Measurements from ENCODE around the gene IGSF6. TPM values are rescaled to one million over a fixed set of nuclear protein-coding genes. Genes with fewer than 3 reads are reported as not detected.

The IGSF6 gene
- total and polyA plus RNA-seq, 9 of the 15 experiments (the other 6 are each of a cell fraction or from before 2014, with no cell fraction given) = 0.07 TPM; not detected in 8

DNA sequence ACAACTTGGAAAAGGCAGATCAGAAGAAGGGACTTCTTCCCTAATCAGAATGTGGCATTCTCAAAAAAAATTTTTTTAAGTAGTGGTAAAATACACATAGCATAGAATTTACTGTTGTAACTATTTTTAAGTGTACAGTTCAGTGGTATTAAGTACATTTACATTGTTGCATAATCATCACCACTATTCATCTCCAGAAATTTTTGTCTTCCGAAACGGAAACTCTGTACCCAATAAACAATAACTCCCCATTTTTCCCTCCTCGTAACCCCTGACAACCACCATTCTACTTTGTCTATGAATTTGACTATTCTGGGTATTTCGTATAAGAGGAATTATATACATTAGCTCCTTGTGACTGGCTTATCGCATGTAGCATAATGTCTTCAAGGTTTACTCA lies 34.1 kb downstream of the IGSF6 start:
- H3K4me3 ChIP-seq = no peak overlapping the region
- intact Hi-C loops (cut with micrococcal nuclease) (no loop called here), in situ Hi-C loops (cut with MboI) (no loop called here)
- H3K9me1 ChIP-seq (ENCODE audit: control insufficient read depth, insufficient read depth, low read length) = no peaks in the 10 kb centered on the region
- 93% methylated on average over 5 of the region's 5 CpGs for WGBS (ENCODE audit: insufficient coverage, low coverage, missing lambda C conversion rate)
- no peak overlapping the region for H3K9ac ChIP-seq (ENCODE audit: insufficient read depth in 1 of 2, low read depth in 2 of 2, low read length in 2 of 2)
- no peak overlapping the region for H3K4me2 ChIP-seq (ENCODE audit: insufficient read depth, low read length)
- no peak overlapping the region for H2AFZ ChIP-seq (ENCODE audit: low read depth, low read length)
- CTCF ChIA-PET (ENCODE audit: low intra/inter-chr PET ratio) = no interaction called here
- BruUV-seq (replicated peaks) = no TSS peak
- peaks cover 22% of the 10 kb centered on the region for H3K79me2 ChIP-seq (ENCODE audit: control insufficient read depth, insufficient read depth, low read length)
- peak; percentile 31; the same call in 1 of the 2 replicates for TF ChIP-seq CEBPB (tag; IDR thresholded peaks at IDR 0.05)
- no peak for TF ChIP-seq CEBPG (CRISPR knock-in tag; IDR thresholded peaks at IDR 0.05)
- peak; percentile 54 to 59; a peak in 3 of 4 replicates for TF ChIP-seq CEBPG (tag; conservative IDR thresholded peaks at IDR 0.05 in 1 of 2, IDR thresholded peaks at IDR 0.05 in 1 of 2)
- no peak for TF ChIP-seq ZNF121 (CRISPR knock-in tag; conservative IDR thresholded peaks at IDR 0.05)
- no peak overlapping the region for H3K27ac ChIP-seq (ENCODE audit: extremely low read depth, low read depth, low read length)
- H4K20me1 ChIP-seq (replicated peaks; ENCODE audit: control insufficient read depth, insufficient read depth, low read length) = peaks cover 11% of the 10 kb centered on the region; the same call in 1 of the 2 replicates
- DNase-seq (ENCODE audit: extremely low read depth in 1 of 4, low spot score in 3 of 4) = no peak
- H3K9me3 ChIP-seq (replicated peaks; ENCODE audit: control insufficient read depth, insufficient read depth, low read depth, low read length) = no peaks in the 10 kb centered on the region
- peaks cover 3 to 19% of the 10 kb centered on the region in 2 experiments; a peak in 4 of 5 replicates for H3K4me1 ChIP-seq (replicated peaks in 1 of 2; ENCODE audit: control insufficient read depth in 2 of 2, insufficient read depth in 2 of 2, low read length in 2 of 2)
- no peaks in the 10 kb centered on the region for H3K27me3 ChIP-seq (ENCODE audit: control insufficient read depth in 2 of 2, insufficient read depth in 2 of 2, low read length in 2 of 2)
- POLR2A ChIA-PET = interaction anchor here (0.8 to 1.8 kb wide), 2 partner anchors 14 to 19 kb away, joined by 3 to 6 read pairs; partner anchors contain the start of gene METTL9
- ATAC-seq = no peak
- FAIRE-seq = no peak
- peaks cover 47% of the 10 kb centered on the region for H3K36me3 ChIP-seq (ENCODE audit: control insufficient read depth, insufficient read depth, low read length)

DNA sequence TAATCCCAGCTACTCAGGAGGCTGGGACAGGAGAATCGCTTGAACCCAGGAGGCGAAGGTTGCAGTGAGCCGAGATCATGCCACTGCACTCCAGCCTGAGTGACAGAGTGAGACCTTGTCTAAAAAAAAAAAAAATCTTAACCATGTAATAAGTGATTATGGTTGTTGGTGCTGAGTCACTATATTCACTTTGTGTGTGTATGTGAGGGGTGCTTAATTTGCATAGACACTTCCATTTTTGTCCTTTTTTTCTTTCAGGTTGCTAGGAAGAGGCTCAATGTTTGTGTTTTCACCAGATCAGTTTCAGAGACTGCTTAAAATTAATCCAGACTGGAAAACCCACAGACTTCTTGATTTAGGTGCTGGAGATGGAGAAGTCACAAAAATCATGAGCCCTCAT lies 34.8 kb downstream of the IGSF6 start:
- no peak for DNase-seq (ENCODE audit: extremely low read depth in 1 of 4, low spot score in 3 of 4)
- no peak for ATAC-seq
- in situ Hi-C loops (cut with MboI) = no loop called here
- ChIA-PET POLR2A (interaction anchor here (1.0 to 1.8 kb wide), 2 partner anchors 9 to 14 kb away, joined by 3 to 6 read pairs; no protein-coding TSS in a partner anchor), CTCF (ENCODE audit: low intra/inter-chr PET ratio) (no interaction called here)
- no peak overlapping the region for H2AFZ ChIP-seq (ENCODE audit: low read depth, low read length)
- no CpG with 5 or more reads among the region's 3 CpGs for WGBS (ENCODE audit: insufficient coverage, low coverage, missing lambda C conversion rate)
- intact Hi-C loops (cut with micrococcal nuclease) = no loop called here
- FAIRE-seq = no peak
- H3K36me3 ChIP-seq (ENCODE audit: control insufficient read depth, insufficient read depth, low read length) = peaks cover 51% of the 10 kb centered on the region
- no TSS peak for BruUV-seq (replicated peaks)
- H3K4me2 ChIP-seq (ENCODE audit: insufficient read depth, low read length) = no peak overlapping the region
- peaks cover 26% of the 10 kb centered on the region for H3K79me2 ChIP-seq (ENCODE audit: control insufficient read depth, insufficient read depth, low read length)
- H3K9me1 ChIP-seq (ENCODE audit: control insufficient read depth, insufficient read depth, low read length) = no peaks in the 10 kb centered on the region
- peaks cover 11% of the 10 kb centered on the region; the same call in 1 of the 2 replicates for H4K20me1 ChIP-seq (replicated peaks; ENCODE audit: control insufficient read depth, insufficient read depth, low read length)
- peaks cover 3 to 21% of the 10 kb centered on the region in 2 experiments; a peak in 4 of 5 replicates for H3K4me1 ChIP-seq (replicated peaks in 1 of 2; ENCODE audit: control insufficient read depth in 2 of 2, insufficient read depth in 2 of 2, low read length in 2 of 2)
- no peaks in the 10 kb centered on the region for H3K27me3 ChIP-seq (ENCODE audit: control insufficient read depth in 2 of 2, insufficient read depth in 2 of 2, low read length in 2 of 2)
- H3K4me3 ChIP-seq = no peak overlapping the region
- no peak overlapping the region for H3K9ac ChIP-seq (ENCODE audit: insufficient read depth in 1 of 2, low read depth in 2 of 2, low read length in 2 of 2)
- H3K27ac ChIP-seq (ENCODE audit: extremely low read depth, low read depth, low read length) = no peak overlapping the region
- H3K9me3 ChIP-seq (replicated peaks; ENCODE audit: control insufficient read depth, insufficient read depth, low read depth, low read length) = no peaks in the 10 kb centered on the region
- no peak for TF ChIP-seq NFIX (CRISPR knock-in tag; IDR thresholded peaks at IDR 0.05; ENCODE audit: low read depth)
- TF ChIP-seq POLR2AphosphoS2 (IDR thresholded peaks at IDR 0.05; ENCODE audit: low read length) = no peak
- peak; percentile 61; the same call in 1 of the 2 replicates for TF ChIP-seq C11orf30 (IDR thresholded peaks at IDR 0.05; ENCODE audit: low read depth)
- no peak for TF ChIP-seq SREBF2 (CRISPR knock-in tag; IDR thresholded peaks at IDR 0.05)
- TF ChIP-seq, protein P1, sequence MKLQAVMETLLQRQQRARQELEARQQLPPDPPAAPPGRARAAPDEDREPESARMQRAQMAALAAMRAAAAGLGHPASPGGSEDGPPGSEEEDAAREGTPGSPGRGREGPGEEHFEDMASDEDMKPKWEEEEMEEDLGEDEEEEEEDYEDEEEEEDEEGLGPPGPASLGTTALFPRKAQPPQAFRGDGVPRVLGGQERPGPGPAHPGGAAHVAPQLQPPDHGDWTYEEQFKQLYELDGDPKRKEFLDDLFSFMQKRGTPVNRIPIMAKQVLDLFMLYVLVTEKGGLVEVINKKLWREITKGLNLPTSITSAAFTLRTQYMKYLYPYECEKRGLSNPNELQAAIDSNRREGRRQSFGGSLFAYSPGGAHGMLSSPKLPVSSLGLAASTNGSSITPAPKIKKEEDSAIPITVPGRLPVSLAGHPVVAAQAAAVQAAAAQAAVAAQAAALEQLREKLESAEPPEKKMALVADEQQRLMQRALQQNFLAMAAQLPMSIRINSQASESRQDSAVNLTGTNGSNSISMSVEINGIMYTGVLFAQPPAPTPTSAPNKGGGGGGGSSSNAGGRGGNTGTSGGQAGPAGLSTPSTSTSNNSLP (IDR thresholded peaks at IDR 0.05; ENCODE audit: borderline replicate concordance, low read depth, low read length) = no peak
- no peak for TF ChIP-seq BCL6 (CRISPR knock-in tag; IDR thresholded peaks at IDR 0.05)
- TF ChIP-seq NCOA4 (IDR thresholded peaks at IDR 0.05; ENCODE audit: partially characterized antibody) = no peak
- TF ChIP-seq ZNF316 (IDR thresholded peaks at IDR 0.05) = peak; percentile 67
- TF ChIP-seq NFE2 (IDR thresholded peaks at IDR 0.05; ENCODE audit: low read depth) = peak; percentile 53; the same call in 1 of the 2 replicates
- TF ChIP-seq, protein P2, sequence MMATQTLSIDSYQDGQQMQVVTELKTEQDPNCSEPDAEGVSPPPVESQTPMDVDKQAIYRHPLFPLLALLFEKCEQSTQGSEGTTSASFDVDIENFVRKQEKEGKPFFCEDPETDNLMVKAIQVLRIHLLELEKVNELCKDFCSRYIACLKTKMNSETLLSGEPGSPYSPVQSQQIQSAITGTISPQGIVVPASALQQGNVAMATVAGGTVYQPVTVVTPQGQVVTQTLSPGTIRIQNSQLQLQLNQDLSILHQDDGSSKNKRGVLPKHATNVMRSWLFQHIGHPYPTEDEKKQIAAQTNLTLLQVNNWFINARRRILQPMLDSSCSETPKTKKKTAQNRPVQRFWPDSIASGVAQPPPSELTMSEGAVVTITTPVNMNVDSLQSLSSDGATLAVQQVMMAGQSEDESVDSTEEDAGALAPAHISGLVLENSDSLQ (IDR thresholded peaks at IDR 0.05) = peak; percentile 81
- 0 out of 2 replicates have a peak, but pooled peaks have one; percentile 43 for TF ChIP-seq MAFG (tag; conservative IDR thresholded peaks at IDR 0.05)
